ENCODE measurements around the gene CLBA1. TPM values are rescaled to one million over a fixed set of nuclear protein-coding genes. Genes with fewer than 3 reads are reported as not detected.
A peak's percentile ranks its signal among the peaks of the same experiment; 100 is the strongest.

Gene CLBA1
- polyA plus RNA-seq, 2 of the 4 experiments (the other 2 are of a cell fraction) = 11.5 to 12.0 TPM

- Histone ChIP-seq H3K9me3 (no peaks in the 10 kb centered on the region), H3K4me3 (no peak overlapping the region), H3K27ac (no peak overlapping the region), H3K4me2 (peak overlapping the region; percentile 54), H3K4me1 (peaks cover 59% of the 10 kb centered on the region)
- peak; percentile 39 to 47; a peak in 5 of 6 replicates for ATAC-seq
- POLR2A ChIA-PET = interaction anchor here (0.5 to 1.1 kb wide), 3 partner anchors 8 to 962 kb away, joined by 3 read pairs; partner anchors contain the start of gene CDCA4
- TF ChIP-seq BHLHE40 (IDR thresholded peaks at IDR 0.05; ENCODE audit: low read depth, low read length) (no peak), POLR2A (IDR thresholded peaks at IDR 0.05; ENCODE audit: low read length) (no peak), SMC3 (IDR thresholded peaks at IDR 0.05) (no peak), USF2 (IDR thresholded peaks at IDR 0.05) (no peak), PHF8 (IDR thresholded peaks at IDR 0.05; ENCODE audit: borderline replicate concordance, low read depth) (no peak), ZNF302 (CRISPR knock-in tag; IDR thresholded peaks at IDR 0.05) (no peak), NFE2L2 (conservative IDR thresholded peaks at IDR 0.05; ENCODE audit: low read length) (no peak), MYC (IDR thresholded peaks at IDR 0.05; ENCODE audit: borderline replicate concordance, low read length) (no peak), SREBF2 (IDR thresholded peaks at IDR 0.05) (no peak), TFCP2L1 (CRISPR knock-in tag; IDR thresholded peaks at IDR 0.05) (no peak), HMGXB4 (CRISPR knock-in tag; IDR thresholded peaks at IDR 0.05; ENCODE audit: borderline replicate concordance) (no peak), HOXA7 (CRISPR knock-in tag; IDR thresholded peaks at IDR 0.05) (no peak)
- TF ChIP-seq, protein P1, sequence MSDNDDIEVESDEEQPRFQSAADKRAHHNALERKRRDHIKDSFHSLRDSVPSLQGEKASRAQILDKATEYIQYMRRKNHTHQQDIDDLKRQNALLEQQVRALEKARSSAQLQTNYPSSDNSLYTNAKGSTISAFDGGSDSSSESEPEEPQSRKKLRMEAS (IDR thresholded peaks at IDR 0.05) = no peak
- no peak for DNase-seq (ENCODE audit: low read depth in 1 of 2, low spot score in 1 of 2)
- 55% methylated on average over 8 of the region's 8 CpGs for WGBS (ENCODE audit: missing lambda C conversion rate)
- no peak for FAIRE-seq
- CTCF ChIA-PET = interaction anchor here (0.6 to 28.5 kb wide), 17 partner anchors 8 to 391 kb away, joined by 3 to 509 read pairs (median 14); partner anchors contain the start of genes CDCA4 and GPR132
Observed at GRCh38 chr14:105013150-105013785, 27.7 kb downstream of the CLBA1 start.

- H3K4me3 ChIP-seq = no peak overlapping the region
- ChIA-PET POLR2A (no interaction called here), CTCF (interaction anchor here (0.6 to 28.5 kb wide), 13 partner anchors 7 to 285 kb away, joined by 3 to 509 read pairs (median 23); partner anchors contain the start of gene CDCA4)
- ATAC-seq (no peak), FAIRE-seq (no peak), DNase-seq (ENCODE audit: low read depth in 1 of 2, low spot score in 1 of 2) (no peak)
- WGBS (ENCODE audit: missing lambda C conversion rate) = 88% methylated on average over 9 of the region's 9 CpGs
- H3K27ac ChIP-seq = 0 out of 6 replicates have a peak overlapping the region, but pooled peaks of 1 of the 2 experiments have one; percentile 2
- peaks cover 67% of the 10 kb centered on the region for H3K4me1 ChIP-seq
- TF ChIP-seq NPAS2 (CRISPR knock-in tag; IDR thresholded peaks at IDR 0.05; ENCODE audit: borderline replicate concordance) = no peak
- H3K9me3 ChIP-seq = no peaks in the 10 kb centered on the region
- H3K4me2 ChIP-seq = no peak overlapping the region
Observed at GRCh38 chr14:105014032-105014431, 28.4 kb downstream of the CLBA1 start.

DNA sequence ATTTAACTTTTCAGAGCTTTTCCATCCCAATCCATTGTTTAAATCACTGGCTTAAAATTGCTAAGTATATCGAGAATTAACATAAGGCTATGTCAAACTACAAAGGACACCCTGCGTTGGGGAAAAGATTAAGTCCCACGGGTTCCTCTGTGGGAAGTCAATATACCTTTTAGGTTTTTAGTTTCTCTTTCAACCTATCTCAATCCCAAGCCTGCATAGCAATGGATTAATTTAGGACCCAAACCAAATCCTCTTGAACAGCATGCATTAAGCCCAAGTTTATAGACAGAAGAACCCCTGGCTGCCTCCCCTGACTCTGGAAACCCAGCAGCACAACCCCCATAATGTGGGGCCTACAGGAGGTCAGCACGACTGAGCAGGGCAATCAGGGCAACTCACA is 29.0 kb downstream of the CLBA1 start:
- POLR2A ChIA-PET = no interaction called here
- no peak for TF ChIP-seq MAZ (IDR thresholded peaks at IDR 0.05; ENCODE audit: borderline replicate concordance, low read depth, low read length)
- TF ChIP-seq SMC3 (IDR thresholded peaks at IDR 0.05) = no peak
- no peak for TF ChIP-seq POLR2A (IDR thresholded peaks at IDR 0.05; ENCODE audit: low read length)
- no peak for TF ChIP-seq POLR2AphosphoS2 (conservative IDR thresholded peaks at IDR 0.05; ENCODE audit: low read length)
- no peak for TF ChIP-seq PHF8 (IDR thresholded peaks at IDR 0.05; ENCODE audit: borderline replicate concordance, low read depth)
- TF ChIP-seq ZC3H11A (IDR thresholded peaks at IDR 0.05) = no peak
- no peak for TF ChIP-seq MYC (IDR thresholded peaks at IDR 0.05; ENCODE audit: borderline replicate concordance, low read length)
- TF ChIP-seq RARB (CRISPR knock-in tag; IDR thresholded peaks at IDR 0.05) = no peak
- no peak for TF ChIP-seq HES2 (IDR thresholded peaks at IDR 0.05)
- TF ChIP-seq RAD21 (conservative IDR thresholded peaks at IDR 0.05 in 1 of 2, IDR thresholded peaks at IDR 0.05 in 1 of 2) = no peak
- no peak for TF ChIP-seq NR3C1 (IDR thresholded peaks at IDR 0.05)
- TF ChIP-seq, protein P1 (IDR thresholded peaks at IDR 0.05) = no peak
- TF ChIP-seq HMGXB4 (CRISPR knock-in tag; IDR thresholded peaks at IDR 0.05; ENCODE audit: borderline replicate concordance) = no peak
- no peak for TF ChIP-seq ZFP36 (IDR thresholded peaks at IDR 0.05; ENCODE audit: borderline replicate concordance, partially characterized antibody)
- FAIRE-seq (no peak), DNase-seq (ENCODE audit: low read depth in 1 of 2, low spot score in 1 of 2) (no peak), ATAC-seq (no peak)
- CTCF ChIA-PET = interaction anchor here (0.7 to 28.5 kb wide), 9 partner anchors 8 to 286 kb away, joined by 3 to 509 read pairs (median 23); no protein-coding TSS in a partner anchor
- peaks cover 72% of the 10 kb centered on the region for H3K4me1 ChIP-seq
- no peak overlapping the region for H3K4me3 ChIP-seq
- peak overlapping the region; percentile 19 for H3K4me2 ChIP-seq
- H3K9me3 ChIP-seq = no peaks in the 10 kb centered on the region
- 57% methylated on average over 4 of the region's 4 CpGs for WGBS (ENCODE audit: missing lambda C conversion rate)
- H3K27ac ChIP-seq = peak overlapping the region in 1 of 2 experiments; percentile 25; a peak in 2 of 6 replicates
